Stimulated activated CD4-positive, alpha-beta T cell treated with anti-CD3 and anti-CD28 coated beads, Interleukin-15, amount 100 ng/mL, for 1 hour (primary cell): ENCODE results near the gene DPEP1.
"Not testable (repeated sequence)": the region's sequence is repeated elsewhere in the genome, so short reads cannot be mapped to it uniquely, and the experiment has no call there.

ENCODE experiments used
- DNase-seq, 2 donors: peaks; one replicate each; pipeline ENCODE4 v3.0.0-alpha.2; 2020; ENCODE audit warnings: low read depth in 1 of 2, low spot score in 1 of 2

Gene DPEP1

DNA sequence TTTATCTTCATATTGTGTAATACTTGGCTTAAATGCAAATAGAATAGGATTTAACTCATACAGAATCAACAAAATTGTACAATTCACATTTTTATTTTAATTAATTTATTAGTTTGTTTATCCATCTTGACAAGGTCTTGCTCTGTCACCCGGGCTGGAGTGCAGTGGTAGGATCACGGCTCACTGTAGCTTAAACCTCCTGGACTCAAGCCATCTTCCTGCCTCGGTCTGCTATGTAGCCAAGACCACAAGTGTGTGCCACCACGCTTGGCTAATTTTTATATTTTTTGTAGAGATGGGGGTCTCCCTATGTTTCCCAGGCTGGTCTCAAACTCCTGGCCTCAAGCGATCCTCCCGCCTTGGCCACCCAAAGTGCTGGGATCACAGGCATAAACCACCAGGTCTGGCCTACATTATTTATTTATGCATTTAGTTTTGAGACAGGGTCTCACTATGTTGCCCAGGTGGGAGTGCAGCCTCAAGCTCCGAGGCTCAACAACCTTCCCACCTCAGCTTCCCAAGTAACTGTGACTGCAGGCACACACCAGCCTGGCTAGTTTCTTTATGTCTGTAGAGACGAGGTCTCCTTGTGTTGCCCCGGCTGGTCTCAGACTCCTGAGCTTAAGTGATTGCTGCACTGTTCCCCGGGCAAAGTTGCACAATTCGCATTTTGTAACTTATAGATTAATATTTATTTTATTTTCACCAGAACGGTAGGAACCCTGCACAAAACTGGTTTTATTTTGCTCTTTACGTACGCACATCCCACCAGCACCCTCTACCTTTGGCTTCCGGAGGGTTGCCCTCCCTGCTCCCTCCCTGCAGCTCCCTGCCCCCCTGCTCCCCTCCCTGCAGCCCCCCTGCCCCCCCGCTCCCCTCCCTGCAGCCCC is 4.9 kb downstream of the DPEP1 start:
- no peak for DNase-seq

DNA sequence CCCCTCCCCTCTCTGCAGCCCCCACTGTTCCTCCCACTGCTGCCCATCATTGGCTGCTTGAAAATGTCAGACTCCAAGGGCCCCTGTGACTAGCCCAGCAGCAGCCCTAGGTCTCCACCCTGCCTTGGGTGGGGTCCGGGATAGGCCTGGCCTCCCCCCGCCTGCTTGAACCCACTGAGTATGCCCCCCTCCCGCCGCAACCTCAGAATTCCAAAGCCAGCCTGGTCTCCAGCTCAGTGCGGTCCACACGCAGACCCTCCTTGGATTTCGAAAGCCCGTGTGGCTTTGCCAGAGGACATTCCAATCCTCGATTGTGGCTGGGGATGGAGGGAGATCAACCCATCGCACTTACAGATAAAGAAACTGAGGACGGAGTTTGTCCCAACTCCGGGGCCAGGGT is 6.4 kb downstream of the DPEP1 start:
- DNase-seq: no peak

DNA sequence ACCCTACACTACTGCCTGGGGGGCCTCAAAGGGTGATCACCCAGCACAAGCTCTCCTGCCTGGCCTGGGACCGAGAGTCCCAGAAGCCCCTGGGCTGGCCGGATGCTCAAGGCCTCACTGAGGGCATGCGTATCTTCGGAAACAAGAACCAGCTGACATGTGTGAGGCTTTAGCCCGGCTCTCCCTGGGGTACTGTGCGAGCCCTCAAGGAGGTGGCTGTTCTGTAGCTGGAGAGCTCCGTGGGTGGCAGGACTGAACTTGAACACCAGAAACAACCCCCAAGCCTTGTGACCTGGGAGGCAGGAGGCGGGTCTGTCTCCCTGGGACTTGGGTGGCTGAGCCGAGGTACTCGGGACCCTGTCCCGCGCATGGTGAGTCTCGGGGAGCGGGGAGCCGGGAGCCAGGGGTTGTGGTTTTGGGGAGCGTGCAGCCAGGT is 7.0 kb downstream of the DPEP1 start:
- no peak for DNase-seq

DNA sequence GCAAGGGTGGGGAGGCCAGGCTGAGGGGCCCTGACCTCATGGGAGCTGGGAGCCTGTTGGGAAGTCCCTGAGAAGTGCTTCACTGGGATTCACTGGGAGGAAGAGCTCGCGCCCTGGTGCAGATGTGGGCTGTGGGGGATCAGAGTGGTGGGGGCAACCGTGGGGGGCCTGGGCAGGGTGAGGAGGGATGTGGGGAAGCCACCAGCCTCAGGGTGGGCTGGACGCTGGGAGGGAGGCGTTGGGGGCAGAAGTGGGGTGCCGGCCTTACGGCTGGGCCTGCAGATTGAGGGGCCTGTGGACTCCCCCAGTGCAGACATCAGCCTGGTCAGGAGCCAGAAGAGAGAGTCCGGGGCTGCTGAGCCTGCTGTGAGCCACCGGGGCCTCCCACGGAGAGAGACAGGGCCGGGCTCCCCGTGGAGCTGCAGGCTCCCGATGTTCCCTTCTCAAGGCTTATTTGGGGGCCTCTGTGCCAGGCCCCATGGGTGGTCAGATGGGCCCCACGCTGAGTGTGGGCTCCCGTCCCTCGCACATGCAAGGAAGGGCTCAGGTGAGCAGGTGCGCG is 7.8 kb downstream of the DPEP1 start:
- no peak for DNase-seq

DNA sequence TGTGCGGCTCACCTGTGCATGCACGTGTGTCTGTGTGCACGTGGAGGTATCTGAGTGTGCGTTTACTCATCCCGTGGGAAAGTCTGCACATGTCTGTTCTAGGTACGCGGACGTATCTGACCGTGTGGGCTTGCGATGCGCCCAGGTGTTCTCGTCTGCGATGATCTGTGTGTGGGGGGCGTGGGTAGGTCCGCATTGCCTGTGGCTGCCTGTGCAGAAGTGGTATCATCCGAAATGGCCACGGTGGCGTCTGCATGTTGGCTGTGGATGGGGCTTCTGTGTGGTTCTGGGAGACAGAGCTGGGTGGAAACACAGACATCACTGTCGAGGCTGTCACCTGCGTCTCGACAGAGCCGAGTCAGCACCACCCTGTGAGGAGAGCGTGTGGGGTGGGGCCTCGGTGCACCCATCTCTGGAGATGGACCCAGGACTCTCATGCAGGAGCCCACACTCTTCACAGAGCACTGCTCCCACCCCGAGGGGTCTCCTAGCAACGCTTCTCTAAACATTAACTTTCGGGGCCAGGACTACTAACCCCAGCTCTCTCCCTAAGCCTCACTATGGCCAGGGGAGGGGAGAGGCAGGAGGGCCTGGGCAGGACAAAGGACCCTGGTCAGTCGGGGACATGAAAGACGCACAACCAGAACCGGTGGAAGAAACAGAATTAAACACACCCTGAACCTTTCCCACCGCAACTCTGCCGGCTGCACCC is 8.4 kb downstream of the DPEP1 start:
- no peak for DNase-seq

DNA sequence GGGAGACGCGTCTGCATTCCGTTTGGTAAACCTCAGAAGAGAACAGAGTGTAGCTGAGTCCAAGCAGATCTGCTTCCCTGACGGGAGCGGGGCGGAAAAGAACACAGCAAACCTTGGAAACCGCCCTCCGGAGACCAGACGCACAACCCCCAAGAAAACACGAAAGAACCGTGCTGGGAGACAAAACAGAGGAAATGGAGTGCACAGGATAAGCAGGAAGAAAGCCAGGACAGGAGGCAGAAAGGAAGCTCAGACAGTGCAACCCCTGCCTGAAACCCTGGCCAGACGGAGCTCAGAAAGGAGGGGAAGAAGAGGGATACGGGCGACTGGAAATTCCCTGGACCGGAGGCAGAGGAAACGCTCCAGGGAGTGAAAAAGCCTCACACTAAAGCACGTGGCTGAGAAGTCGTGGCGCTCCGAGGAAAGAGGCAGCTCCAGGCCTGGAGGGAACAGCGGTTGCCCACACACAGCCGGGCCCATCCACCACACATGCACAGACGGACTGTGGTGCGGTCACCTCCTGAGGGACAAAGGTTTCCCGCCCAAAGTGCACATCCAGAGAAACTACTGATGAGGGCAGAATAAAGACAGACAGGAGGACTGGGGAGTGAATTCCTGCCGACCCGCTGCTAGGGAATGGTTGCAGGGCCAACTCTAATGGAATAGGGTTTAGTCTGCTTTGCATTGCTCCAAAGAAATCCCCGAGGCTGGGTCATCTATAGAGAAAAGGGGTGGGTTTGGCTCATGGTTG is 10.2 kb downstream of the DPEP1 start:
- no peak for DNase-seq

DNA sequence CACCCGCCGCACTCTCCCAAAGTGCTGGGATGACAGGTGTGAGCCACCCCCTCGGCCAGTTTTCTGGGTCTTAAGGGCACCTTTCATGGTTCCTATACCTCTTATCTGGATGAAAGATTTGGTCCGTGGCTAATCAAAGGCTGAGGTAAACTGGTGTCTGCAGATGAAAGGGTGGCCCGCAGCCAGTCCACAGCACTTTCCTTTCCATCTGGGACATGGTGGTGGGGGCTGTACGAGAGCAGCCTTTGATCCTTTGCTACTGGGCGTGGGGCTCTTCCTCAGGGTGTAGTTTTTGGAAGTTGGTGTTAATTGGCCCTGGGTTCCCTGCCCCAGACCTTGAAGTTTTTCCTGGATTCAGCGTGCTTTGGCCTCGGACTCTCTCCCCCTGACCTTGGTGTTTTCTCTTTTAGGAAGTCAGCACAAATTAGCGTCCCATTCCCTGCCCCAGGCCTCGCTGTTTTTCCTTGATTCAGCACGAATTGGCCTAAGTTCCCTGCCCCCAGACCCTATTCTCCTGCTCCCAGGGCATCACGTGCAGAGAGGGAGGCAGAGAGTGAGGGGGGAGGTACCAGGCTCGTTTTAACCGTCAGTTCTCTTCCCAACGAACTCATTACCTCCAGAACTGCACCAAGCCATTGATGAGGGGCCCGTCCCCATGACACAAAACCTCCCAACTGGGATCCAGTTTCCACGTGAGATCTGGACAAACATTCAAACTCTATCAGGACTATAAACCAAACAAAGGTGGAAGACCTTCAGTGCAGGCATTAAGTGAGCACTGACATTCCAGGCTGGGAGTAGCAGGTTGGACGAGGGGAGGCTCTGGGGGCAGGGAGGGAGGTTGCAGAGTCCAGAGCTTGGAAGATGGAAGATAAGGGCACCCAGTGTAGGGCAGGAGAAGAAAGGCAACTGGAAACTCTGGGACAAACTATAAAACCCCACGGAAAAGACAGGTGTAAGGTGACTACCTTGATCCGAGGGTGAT is 11.6 kb downstream of the DPEP1 start:
- no peak for DNase-seq

DNA sequence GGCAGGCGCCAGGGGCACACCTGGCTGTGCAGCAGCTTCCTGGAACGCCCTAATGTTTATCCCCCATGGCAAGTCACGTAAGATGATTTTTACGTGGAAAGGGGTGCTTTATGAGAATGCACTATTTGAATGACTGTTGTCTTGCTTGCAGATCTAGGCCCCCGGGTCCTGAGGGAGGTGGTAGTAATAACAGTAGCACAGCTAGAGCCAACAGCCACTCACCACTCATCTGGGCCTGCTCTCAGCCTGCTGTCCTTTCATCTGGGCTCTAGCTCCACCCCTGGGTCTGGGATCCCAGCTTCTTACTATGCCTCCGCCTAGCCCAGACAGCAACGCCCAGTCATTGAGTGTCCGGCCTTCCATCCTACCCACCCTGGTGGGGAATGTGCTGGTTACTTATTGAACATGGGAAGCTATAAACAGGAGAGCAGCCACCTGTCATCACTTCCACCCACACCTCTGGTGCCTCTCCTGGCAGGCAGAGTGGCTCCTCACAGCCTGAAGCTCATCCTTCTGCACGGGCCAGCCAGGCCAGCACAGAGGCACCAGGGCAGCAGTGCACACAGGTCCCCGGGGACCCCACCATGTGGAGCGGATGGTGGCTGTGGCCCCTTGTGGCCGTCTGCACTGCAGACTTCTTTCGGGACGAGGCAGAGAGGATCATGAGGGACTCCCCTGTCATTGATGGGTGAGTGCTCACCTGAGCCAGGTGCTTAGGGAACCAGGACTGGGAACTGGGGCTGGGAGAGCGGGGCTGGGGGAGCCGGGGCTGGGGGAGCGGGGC is 16.6 kb downstream of the DPEP1 start:
- DNase-seq: no peak

DNA sequence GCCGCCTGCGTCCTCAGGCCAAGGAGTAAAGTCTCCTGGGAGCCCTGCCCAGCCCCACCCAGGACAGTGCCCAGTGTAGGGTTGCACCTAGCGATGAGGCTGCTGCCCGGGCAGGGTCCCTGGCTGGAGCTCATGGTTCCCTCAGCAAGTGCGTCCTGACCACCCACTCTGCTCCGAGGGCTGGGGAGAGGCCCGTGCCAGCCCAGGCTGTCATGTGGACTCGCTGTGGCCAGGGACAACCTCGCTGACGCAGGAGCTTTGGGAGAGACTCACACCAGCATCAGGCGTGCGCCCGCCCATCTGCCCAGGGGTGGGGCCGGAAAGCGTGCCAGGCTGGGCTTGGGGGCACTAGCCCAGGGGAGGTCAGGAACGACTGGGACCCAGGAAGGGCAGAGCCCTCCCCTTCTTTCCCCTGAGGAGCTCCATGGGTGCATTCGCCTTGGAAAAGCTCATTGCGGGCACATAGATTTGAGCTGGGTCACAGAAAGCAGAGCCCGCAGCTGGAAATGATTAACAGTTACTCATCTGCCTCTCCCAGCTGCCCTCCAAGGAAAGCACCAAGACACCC is 19.7 kb downstream of the DPEP1 start:
- DNase-seq: no peak

DNA sequence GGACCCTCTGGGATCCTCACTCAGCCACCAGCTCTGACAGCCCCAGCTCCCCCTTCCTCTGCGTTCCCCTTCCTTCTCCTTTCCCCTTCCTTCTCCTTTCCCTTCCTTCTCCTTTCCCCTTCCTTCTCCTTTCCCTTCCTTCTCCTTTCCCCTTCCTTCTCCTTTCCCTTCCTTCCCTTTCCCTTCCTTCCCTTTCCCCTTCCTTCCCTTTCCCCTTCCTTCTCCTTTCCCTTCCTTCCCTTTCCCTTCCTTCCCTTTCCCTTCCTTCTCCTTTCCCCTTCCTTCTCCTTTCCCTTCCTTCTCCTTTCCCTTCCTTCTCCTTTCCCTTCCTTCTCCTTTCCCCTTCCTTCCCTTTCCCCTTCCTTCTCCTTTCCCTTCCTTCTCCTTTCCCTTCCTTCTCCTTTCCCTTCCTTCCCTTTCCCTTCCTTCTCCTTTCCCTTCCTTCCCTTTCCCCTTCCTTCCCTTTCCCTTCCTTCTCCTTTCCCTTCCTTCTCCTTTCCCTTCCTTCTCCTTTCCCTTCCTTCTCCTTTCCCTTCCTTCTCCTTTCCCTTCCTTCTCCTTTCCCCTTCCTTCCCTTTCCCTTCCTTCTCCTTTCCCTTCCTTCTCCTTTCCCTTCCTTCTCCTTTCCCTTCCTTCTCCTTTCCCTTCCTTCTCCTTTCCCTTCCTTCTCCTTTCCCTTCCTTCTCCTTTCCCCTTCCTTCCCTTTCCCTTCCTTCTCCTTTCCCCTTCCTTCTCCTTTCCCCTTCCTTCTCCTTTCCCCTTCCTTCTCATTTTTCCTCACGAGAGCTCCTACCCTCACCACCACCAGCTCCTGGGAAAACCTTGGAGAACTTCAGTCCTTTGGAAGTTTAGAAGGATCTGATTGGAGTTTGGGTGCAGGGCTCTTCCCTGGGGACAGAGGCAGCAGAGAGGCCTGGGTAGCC is 21.3 kb downstream of the DPEP1 start:
- not testable (repeated sequence) for DNase-seq

DNA sequence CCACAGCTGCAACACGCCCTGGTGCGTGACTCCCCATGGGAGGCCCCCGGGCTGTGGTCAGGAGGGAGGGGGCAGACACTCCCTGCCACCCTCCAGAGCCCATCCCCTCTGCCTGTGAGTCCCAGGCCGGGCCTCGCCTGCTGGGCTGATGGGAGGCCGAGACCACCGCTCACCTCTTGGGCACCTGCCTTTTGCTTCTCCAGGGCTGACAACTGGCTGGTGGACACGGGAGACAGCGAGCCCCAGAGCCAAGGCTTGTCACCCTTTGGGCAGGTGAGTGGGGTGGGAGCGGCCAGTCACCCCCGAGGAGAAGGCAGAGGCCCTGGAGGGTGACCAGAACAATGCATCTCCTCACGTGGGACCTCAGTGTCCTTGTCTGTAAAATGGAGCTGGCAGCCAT is 23.2 kb downstream of the DPEP1 start:
- DNase-seq: no peak

DNA sequence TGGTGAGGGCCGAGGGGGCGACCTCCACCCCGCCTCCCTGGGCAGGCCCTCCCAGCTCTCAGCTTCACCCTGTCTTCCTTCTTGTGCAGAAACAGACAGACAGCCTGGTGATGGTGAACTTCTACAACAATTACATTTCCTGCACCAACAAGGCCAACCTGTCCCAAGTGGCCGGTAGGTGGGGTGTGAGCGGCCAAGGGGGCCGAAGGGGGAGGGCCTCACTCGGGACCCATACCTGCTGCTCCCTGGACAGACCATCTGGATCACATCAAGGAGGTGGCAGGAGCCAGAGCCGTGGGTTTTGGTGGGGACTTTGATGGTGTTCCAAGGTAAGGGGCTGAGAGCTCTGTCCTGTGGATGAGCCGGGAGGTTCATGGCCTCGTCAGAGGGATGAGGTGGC is 23.9 kb downstream of the DPEP1 start:
- no peak for DNase-seq

DNA sequence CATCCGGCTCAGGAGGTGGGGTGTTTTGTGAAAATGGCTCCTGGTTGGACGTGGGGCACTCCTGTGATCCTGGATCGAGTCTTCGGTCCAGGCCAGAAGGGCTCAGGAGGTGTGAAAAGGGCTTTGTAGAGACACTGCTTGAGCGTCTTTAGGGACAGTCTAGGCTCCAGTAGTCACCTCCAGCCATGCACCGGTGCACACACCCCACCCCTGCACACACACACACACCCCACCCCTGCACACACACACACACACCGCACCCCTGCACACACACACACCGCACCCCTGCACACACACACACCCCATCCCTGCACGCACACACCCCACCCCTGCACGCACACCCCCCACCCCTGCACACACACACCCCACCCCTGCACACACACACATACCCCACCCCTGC is 25.0 kb downstream of the DPEP1 start:
- DNase-seq: no peak

DNA sequence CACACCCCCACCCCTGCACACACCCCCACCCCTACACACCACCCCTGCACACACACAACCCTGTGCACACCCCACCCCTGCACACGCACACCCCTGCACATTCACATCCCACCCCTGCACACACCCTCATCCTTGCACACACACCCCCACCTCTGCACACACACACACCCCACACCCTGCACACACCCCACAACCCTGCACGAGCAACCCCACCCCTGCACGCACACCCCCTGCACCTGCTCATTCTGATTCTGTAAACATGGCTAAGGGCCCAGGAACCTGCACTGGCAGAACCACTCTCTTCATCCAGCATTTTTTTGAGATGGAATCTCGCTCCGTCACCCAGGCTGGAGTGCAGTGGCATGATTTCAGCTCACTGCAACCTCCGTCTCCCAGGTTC is 25.9 kb downstream of the DPEP1 start:
- DNase-seq: no peak

DNA sequence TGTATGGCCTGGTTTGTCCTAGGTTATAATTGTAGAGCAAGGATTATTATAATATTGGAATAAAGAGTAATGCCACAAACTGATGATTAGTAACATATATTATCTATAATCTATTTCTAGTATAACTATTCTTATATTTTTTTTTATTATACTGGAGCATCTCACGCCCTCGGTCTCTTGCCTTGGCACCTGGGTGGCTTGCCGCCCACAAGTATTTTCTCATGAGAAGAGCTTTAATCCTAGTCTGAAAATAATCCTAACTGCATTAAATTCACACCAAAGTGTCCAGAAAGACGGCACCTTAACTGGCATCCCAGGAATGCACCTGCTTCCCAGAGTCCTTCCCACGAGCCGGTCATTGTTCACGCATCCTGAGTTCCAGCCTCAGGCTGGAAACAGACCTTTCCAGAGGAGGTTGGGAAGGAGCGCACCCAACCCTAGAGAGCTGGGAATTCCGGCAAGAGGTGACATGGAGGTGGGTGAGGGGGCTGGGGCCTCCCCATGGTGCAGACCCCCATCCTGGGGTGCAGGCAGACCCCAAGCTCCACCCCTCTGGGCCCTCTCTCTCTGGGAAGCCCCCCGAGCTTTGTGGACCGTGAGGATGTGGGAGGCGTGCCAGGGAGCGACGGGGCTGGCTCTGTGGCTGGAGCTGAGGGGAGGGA is 28.1 kb downstream of the DPEP1 start:
- no peak for DNase-seq

DNA sequence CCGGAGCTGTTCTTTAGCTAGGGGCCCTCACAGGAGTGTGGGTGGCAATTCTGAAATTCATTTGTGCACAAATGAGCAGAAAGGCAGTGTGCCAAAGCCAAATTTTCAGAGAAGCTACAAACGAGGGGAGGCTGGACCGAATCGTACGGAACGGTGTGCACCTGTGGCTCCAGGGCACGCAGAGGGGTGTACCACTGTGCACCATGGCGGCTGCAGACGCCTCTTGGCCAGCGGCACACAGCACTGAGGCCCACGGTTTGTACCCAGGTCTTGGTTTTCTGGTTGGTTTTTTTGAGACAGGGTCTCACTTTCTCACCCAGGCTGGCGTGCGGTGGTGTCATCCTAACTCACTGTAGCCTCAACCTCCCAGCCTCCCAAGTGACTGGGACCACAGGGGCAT is 29.1 kb downstream of the DPEP1 start:
- DNase-seq: no peak

DNA sequence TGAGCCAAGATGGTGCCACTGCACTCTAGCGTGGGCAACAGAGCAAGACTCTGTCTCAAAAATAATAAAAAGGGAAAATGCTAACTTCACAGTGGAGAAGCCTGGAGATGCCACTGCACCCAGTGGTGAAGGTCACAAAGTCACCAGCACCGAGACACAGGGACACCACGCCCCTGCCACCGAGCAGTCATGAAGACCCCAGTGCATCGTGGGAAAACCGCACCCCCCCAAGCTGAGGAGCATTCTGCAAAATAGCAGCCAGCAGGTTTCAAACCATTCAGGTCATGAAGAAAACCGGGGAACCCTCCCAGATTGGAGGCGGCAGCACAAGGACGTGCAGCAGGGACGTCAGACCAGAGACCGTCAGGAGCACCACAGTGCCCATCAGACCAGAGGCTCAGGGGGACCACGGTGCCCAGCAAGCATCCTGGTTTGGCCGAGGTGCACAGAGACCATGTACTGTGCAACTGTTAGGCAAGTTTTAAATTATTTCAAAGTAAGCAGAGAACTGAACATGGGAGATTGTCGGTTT is 30.4 kb downstream of the DPEP1 start:
- DNase-seq: no peak
